ENCODE results near the gene DUSP7.

DNA sequence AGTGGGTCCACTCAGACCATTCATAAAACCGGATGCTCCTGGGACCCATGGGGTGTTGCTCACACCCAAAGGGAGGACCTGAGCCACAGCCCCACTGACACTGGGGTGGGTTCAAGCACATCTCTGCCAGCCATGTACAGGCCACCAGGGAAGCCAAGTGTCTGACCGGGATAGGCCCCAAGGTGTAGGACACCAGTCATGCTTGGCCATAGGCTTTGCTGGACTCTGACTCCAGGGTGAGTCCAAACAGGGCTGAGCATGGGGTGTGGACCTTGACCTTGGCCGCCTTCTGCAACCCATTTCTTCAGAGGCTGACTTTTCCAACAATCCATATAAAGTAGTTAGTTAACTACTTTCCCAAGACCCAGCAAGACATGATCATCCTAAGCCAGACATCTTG, 31.4 kb upstream of the DUSP7 start:
- TF ChIP-seq, protein P1, sequence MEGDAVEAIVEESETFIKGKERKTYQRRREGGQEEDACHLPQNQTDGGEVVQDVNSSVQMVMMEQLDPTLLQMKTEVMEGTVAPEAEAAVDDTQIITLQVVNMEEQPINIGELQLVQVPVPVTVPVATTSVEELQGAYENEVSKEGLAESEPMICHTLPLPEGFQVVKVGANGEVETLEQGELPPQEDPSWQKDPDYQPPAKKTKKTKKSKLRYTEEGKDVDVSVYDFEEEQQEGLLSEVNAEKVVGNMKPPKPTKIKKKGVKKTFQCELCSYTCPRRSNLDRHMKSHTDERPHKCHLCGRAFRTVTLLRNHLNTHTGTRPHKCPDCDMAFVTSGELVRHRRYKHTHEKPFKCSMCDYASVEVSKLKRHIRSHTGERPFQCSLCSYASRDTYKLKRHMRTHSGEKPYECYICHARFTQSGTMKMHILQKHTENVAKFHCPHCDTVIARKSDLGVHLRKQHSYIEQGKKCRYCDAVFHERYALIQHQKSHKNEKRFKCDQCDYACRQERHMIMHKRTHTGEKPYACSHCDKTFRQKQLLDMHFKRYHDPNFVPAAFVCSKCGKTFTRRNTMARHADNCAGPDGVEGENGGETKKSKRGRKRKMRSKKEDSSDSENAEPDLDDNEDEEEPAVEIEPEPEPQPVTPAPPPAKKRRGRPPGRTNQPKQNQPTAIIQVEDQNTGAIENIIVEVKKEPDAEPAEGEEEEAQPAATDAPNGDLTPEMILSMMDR (tag by site-specific recombination; IDR thresholded peaks at IDR 0.05), result no peak
- TF ChIP-seq ZFP41 (tag by site-specific recombination; IDR thresholded peaks at IDR 0.05; ENCODE audit: borderline replicate concordance) (no peak), ZNF747 (tag by site-specific recombination; IDR thresholded peaks at IDR 0.05) (no peak), ZNF274 (IDR thresholded peaks at IDR 0.05; ENCODE audit: low read length) (no peak), ZNF274 (tag by site-specific recombination; IDR thresholded peaks at IDR 0.05; ENCODE audit: borderline replicate concordance) (no peak), ZSCAN30 (tag by site-specific recombination; IDR thresholded peaks at IDR 0.05) (no peak), ZNF138 (tag by site-specific recombination; IDR thresholded peaks at IDR 0.05; ENCODE audit: borderline replicate concordance) (no peak), ZNF529 (tag by site-specific recombination; IDR thresholded peaks at IDR 0.05; ENCODE audit: insufficient replicate concordance) (no peak), KLF9 (tag by site-specific recombination; IDR thresholded peaks at IDR 0.05; ENCODE audit: low read depth) (no peak), ZNF133 (tag by site-specific recombination; IDR thresholded peaks at IDR 0.05) (no peak)
- TF ChIP-seq, protein P2, sequence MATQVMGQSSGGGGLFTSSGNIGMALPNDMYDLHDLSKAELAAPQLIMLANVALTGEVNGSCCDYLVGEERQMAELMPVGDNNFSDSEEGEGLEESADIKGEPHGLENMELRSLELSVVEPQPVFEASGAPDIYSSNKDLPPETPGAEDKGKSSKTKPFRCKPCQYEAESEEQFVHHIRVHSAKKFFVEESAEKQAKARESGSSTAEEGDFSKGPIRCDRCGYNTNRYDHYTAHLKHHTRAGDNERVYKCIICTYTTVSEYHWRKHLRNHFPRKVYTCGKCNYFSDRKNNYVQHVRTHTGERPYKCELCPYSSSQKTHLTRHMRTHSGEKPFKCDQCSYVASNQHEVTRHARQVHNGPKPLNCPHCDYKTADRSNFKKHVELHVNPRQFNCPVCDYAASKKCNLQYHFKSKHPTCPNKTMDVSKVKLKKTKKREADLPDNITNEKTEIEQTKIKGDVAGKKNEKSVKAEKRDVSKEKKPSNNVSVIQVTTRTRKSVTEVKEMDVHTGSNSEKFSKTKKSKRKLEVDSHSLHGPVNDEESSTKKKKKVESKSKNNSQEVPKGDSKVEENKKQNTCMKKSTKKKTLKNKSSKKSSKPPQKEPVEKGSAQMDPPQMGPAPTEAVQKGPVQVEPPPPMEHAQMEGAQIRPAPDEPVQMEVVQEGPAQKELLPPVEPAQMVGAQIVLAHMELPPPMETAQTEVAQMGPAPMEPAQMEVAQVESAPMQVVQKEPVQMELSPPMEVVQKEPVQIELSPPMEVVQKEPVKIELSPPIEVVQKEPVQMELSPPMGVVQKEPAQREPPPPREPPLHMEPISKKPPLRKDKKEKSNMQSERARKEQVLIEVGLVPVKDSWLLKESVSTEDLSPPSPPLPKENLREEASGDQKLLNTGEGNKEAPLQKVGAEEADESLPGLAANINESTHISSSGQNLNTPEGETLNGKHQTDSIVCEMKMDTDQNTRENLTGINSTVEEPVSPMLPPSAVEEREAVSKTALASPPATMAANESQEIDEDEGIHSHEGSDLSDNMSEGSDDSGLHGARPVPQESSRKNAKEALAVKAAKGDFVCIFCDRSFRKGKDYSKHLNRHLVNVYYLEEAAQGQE (tag by site-specific recombination; IDR thresholded peaks at IDR 0.05), result no peak

Measured in HEK293 (cell line).